Muscle of back (tissue), 11 donors: ENCODE measurements around the gene NAA38. TPM values are rescaled to one million over a fixed set of nuclear protein-coding genes. Genes with fewer than 3 reads are reported as not detected.

ENCODE experiments used
- DNase-seq, 3 donors: peaks; one replicate each; pipeline versions ENCODE4 v3.0.0 to v3.0.0-alpha.2; 2013
- polyA plus RNA-seq, 10 donors: library from polyadenylated mRNA; unstranded; fragments of 120-200 nt; gene quantifications; one replicate each; pipeline ENCODE4 v1.2.1, GENCODE V29; 2013; ENCODE audit not compliant: insufficient read length in 10 of 10

Gene NAA38
- polyA plus RNA-seq, 10 donors = 33.1 to 64.6 (median 47.3) TPM

- DNase-seq = peak in 1 of 3 donors; percentile 47
Observed at GRCh38 chr17:7854851-7855659, 2.3 kb downstream of the NAA38 start, which contains the start of gene TMEM88. TMEM88 (plus strand) TSS chr17:7855066; CDS start chr17:7855075, 9 bp downstream.

GRCh38 chr17:7854078-7854777 is 3.1 kb downstream of the NAA38 start:
- DNase-seq = no peak

GRCh38 chr17:7853691-7854038 is 3.7 kb downstream of the NAA38 start:
- DNase-seq = no peak

- peak in 1 of 3 donors; percentile 25 for DNase-seq
Observed at GRCh38 chr17:7852919-7853690, 4.3 kb downstream of the NAA38 start.

- DNase-seq = no peak
Observed at GRCh38 chr17:7852262-7852670, 5.1 kb downstream of the NAA38 start.

- peak; percentile 84 to 96 (median 94) for DNase-seq
Observed at GRCh38 chr17:7851438-7852261, 5.7 kb downstream of the NAA38 start.

GRCh38 chr17:7850701-7851437 is 6.5 kb downstream of the NAA38 start:
- peak in 1 of 3 donors; percentile 16 for DNase-seq

GRCh38 chr17:7849751-7850504 is 7.4 kb downstream of the NAA38 start:
- no peak for DNase-seq

GRCh38 chr17:7849130-7849750 is 8.1 kb downstream of the NAA38 start:
- DNase-seq = no peak

GRCh38 chr17:7848739-7849129 is 8.6 kb downstream of the NAA38 start:
- DNase-seq = no peak

- DNase-seq = no peak
Observed at GRCh38 chr17:7848131-7848579, 9.2 kb downstream of the NAA38 start.

- no peak for DNase-seq
Observed at GRCh38 chr17:7846765-7847661, 10.3 kb downstream of the NAA38 start.

GRCh38 chr17:7846063-7846735 is 11.2 kb downstream of the NAA38 start:
- no peak for DNase-seq

- no peak for DNase-seq
Observed at GRCh38 chr17:7845359-7846062, 11.8 kb downstream of the NAA38 start.

- DNase-seq = peak; percentile 92 to 96 (median 94)
Observed at GRCh38 chr17:7844292-7845154, 12.8 kb downstream of the NAA38 start.
